Suppressor macrophage (primary cell): ENCODE results near the gene EXOC3L2.
"Not testable (repeated sequence)": the region's sequence is repeated elsewhere in the genome, so short reads cannot be mapped to it uniquely, and the experiment has no call there.

Experiments
- DNase-seq, 4 experiments: peaks; one replicate each; pipeline ENCODE4 v3.0.0-alpha.2; 2020 to 2022
- total RNA-seq, 17 experiments: gene quantifications; one replicate each; lab custom pipeline; 2026; ENCODE audit warnings: mixed read lengths in 6 of 17, inconsistent platforms in 3 of 17; lab: John Stamatoyannopoulos, UW

EXOC3L2 gene
- total RNA-seq, result 0 to 1.5 (median 0) reads per million in 17 experiments

GRCh38 chr19:45245334-45245787 lies at the start of gene EXOC3L2:
Gene EXOC3L2, minus strand, starts transcription at chr19:45245407. Its CDS starts 6,362 bp downstream, at chr19:45239045.
- no peak for DNase-seq

GRCh38 chr19:45294291-45295029 lies 49.3 kb upstream of the EXOC3L2 start:
- no peak for DNase-seq

- DNase-seq, result no peak
These were observed 48.5 kb upstream of the EXOC3L2 start for GRCh38 chr19:45293682-45294081.

GRCh38 chr19:45291834-45292233 lies 46.6 kb upstream of the EXOC3L2 start:
- no peak for DNase-seq

GRCh38 chr19:45290381-45290931 lies 45.2 kb upstream of the EXOC3L2 start:
- DNase-seq, result no peak

- DNase-seq, result peak; percentile 57 to 87 (median 72)
These were observed 38.3 kb upstream of the EXOC3L2 start for GRCh38 chr19:45283443-45284033.

- peak; percentile 37 to 54 (median 45) for DNase-seq
These were observed 35.3 kb upstream of the EXOC3L2 start for GRCh38 chr19:45280471-45280961.

GRCh38 chr19:45279587-45280192 lies 34.5 kb upstream of the EXOC3L2 start:
- DNase-seq, result no peak

GRCh38 chr19:45278087-45278486 lies 32.9 kb upstream of the EXOC3L2 start:
- no peak for DNase-seq

GRCh38 chr19:45276284-45276687 lies 31.1 kb upstream of the EXOC3L2 start:
- no peak for DNase-seq

GRCh38 chr19:45275370-45275971 lies 30.3 kb upstream of the EXOC3L2 start:
- no peak for DNase-seq

- DNase-seq, result no peak
These were observed 28.3 kb upstream of the EXOC3L2 start for GRCh38 chr19:45273521-45273855.

GRCh38 chr19:45271735-45272108 lies 26.5 kb upstream of the EXOC3L2 start:
- no peak for DNase-seq

GRCh38 chr19:45271098-45271734 lies 26.0 kb upstream of the EXOC3L2 start:
- no peak for DNase-seq

GRCh38 chr19:45269939-45270338 lies 24.7 kb upstream of the EXOC3L2 start:
- DNase-seq, result not testable (repeated sequence)

GRCh38 chr19:45267296-45267695 lies 22.1 kb upstream of the EXOC3L2 start:
- DNase-seq, result no peak

- no peak for DNase-seq
These were observed 20.2 kb upstream of the EXOC3L2 start for GRCh38 chr19:45265375-45265774.

GRCh38 chr19:45264781-45265317 lies 19.6 kb upstream of the EXOC3L2 start:
- DNase-seq, result no peak

GRCh38 chr19:45263013-45263412 lies 17.8 kb upstream of the EXOC3L2 start:
- no peak for DNase-seq

- DNase-seq, result no peak
These were observed 17.4 kb upstream of the EXOC3L2 start for GRCh38 chr19:45262570-45262969.

- DNase-seq, result no peak
These were observed 13.7 kb upstream of the EXOC3L2 start for GRCh38 chr19:45258862-45259261.

- DNase-seq, result no peak
These were observed 11.6 kb upstream of the EXOC3L2 start for GRCh38 chr19:45256836-45257235.
